HG03095 (cell line): ENCODE measurements around the gene ISG15.
"Not testable (repeated sequence)": the region's sequence is repeated elsewhere in the genome, so short reads cannot be mapped to it uniquely, and the experiment has no call there.

Experiments used
- ATAC-seq: cut with Tn5 transposase; IDR thresholded peaks from one replicate; pipeline ENCODE4 v1.9.1; 2021; ENCODE audit warnings: moderate library complexity; ENCODE audit not compliant: unreplicated experiment

The ISG15 gene

DNA sequence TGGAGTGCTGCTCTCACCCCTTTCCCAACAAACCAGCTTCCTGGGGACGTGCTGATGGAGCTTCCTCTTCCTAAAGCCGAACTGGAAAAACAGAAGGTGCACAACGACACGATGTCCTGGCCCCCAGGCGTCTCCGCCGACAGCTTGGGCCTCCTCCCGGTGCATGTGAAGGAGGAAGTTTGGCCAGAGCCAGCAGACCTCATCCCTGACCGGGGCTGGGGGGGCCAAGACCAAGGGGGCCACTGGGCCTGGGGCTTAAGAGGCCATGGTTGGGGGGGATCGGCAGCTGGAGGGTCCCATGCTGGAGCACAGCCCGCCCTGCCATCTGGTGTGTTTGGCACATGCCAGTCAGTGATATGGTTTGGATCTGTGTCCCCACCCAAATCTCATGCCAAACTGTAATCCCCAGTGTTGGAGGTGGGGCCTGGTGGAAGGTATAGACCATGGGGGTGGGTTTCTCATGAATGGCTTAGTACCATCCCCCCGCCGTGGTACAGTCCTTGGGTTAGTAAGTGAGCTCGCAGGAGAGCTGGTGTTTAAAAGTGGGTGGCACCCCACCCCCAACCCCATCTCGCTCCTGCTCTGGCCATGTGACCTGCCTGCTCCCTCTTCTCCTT, 19.8 kb upstream of the ISG15 start:
- ATAC-seq: no peak

DNA sequence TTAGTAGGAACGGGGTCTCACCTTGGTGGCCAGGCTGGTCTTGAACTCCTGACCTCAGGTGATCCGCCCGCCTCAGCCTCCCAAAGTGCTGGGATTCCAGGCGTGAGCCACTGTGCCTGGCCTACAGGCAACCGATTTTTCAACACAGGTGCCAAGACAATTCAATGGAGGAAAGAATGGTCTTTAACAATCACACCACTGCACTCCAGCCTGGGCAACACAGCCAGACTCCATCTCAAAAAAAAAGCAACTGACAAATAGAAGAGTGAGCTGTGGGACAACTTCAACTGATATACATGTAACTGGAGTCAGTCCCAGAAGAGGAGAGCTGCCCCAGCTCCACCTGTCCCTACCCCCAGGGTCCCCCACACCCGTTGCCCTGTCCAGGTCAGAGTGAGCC, 18.8 kb upstream of the ISG15 start:
- not testable (repeated sequence) for ATAC-seq

DNA sequence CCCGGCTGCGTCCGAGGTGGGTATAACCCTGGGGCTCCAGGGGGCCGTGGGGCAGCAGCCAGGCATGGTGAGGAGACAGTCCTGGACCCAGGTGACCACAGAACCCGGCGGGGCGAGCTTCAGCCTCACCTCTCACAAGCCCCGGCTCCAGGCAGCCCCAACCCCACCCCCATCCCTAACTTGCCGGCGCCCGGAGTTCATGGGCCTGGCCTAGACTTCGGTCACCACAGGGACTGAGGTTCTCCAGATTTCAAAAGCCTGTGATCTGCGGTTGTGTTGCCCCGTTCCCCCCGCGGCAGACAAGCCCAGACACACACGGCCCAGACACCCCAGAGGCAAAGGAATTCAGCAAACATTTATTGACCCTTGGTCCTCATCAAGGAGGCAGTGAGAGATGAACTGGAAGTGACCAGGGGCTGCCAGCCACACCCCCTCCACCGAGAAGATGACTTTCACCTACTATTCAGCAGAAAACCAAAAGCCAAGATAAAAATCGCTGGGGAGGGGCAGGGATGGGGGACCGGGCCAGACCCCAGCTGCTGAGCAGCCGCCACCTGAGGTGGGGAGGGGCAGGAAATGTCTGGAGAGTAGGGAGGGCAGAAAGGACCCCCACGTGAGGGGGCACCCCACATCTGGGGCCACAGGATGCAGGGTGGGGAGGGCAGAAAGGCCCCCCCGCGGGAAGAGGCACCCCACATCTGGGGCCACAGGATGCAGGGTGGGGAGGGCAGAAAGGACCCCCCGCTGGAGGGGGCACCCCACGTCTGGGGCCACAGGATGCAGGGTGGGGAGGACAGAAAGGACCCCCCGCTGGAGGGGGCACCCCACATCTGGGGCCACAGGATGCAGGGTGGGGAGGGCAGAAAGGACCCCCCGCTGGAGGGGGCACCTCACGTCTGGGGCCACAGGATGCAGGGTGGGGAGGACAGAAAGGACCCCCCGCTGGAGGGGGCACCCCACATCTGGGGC, 17.3 kb upstream of the ISG15 start:
- no peak for ATAC-seq

DNA sequence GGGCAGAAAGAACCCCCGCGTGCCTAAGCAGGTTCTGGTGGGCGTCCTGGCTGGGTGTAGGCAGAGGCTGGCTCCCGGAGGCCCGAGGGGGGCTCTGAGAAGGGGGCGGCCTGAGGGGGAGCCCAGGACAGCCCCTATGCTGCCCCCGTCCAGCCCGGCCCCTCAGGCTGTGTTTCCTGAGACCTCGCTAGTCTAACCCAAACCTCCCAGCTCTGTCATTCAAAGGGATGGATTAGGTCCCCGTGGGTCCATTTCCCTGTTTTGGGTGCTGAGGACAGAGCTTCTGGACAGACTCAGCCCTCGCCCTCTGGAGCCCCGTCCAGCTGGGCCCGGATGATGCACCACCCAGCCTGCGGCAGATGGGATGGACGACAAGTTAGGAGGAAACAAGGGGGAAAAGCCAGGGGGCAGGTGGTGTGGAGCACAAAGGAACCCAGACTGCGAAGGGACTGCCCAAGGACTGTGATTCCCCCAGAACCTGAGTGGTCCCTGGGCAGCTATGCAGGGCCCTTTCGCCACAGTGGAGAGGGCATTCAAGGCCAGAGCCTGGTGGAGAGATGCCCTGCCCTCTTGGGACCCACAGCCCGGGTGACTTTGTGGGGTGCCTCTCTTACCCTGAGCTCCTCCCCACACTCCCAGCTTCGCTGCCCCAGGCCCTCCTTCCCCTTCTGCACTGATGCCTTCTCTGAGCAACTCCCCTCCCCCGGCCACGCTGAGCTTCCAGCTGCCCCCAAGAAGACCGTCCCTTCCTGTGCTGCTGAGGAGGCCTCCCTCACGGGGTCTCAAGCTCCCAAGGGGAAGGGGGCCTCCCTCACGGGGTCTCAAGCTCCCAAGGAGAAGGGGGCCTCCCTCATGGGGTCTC, 16.2 kb upstream of the ISG15 start:
- ATAC-seq: no peak

DNA sequence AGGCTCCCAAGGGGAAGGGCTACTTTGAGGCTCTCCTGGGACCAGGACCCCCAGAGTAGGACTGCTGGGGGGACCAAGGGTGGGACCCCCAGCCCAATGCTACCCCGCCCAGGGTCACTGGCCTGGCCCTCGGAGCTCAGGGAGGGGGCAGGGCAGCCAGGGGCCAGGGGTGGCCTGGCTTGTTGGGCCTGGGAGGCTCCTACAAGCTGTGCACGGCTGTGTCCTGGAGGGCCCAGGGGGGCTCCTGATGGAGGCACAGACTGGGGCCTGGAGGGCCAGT, 15.6 kb upstream of the ISG15 start:
- ATAC-seq: no peak

DNA sequence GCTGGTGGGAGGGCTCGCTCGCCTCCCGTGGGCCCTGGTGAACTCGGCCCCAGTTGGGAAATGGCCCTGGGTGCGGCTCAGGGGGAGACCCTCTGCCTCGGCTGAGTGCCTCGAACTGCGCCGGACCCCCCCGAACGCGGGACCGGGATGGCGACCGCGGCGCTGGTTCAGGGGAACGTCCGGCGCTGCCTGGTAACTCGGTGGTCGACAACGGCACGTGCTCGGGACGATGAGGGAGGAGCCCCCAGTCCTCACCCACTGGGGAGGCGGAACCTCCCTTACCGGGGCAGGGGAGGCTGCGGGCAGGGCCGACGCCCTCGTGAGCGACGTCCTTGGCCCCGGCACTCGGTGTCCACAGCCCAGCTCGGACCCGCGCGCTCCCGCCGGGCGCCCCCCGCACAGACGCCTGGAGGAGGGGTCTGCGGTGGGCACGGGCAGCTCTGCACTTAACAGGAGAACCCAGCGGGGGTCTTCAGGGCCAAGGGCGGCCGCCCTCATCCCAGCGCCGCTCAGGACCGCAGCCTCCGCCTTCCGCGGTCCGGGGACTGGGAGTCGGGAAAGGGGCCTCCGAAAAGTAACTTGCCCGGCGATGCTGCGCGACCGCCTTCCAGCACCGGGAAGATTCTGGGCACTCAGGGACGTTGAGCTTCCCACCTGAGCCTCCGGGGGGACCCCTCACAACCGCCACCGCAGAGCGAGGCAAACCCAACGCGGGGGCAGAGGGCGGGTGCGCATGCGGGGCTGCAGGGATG, 15.1 kb upstream of the ISG15 start:
- no peak for ATAC-seq

DNA sequence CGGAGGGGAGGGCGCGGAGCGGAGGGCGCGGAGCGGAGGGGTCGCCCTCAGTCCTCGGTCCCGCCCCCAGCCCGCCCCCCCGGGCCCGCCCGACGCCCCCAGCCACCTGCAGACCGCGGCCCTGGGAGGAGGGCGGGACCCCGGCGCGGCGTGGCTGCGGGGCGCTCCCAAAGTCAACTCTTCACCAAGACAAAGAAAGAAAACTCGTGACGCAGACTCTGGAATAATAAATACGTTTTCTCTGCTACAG, 14.6 kb upstream of the ISG15 start:
- no peak for ATAC-seq

DNA sequence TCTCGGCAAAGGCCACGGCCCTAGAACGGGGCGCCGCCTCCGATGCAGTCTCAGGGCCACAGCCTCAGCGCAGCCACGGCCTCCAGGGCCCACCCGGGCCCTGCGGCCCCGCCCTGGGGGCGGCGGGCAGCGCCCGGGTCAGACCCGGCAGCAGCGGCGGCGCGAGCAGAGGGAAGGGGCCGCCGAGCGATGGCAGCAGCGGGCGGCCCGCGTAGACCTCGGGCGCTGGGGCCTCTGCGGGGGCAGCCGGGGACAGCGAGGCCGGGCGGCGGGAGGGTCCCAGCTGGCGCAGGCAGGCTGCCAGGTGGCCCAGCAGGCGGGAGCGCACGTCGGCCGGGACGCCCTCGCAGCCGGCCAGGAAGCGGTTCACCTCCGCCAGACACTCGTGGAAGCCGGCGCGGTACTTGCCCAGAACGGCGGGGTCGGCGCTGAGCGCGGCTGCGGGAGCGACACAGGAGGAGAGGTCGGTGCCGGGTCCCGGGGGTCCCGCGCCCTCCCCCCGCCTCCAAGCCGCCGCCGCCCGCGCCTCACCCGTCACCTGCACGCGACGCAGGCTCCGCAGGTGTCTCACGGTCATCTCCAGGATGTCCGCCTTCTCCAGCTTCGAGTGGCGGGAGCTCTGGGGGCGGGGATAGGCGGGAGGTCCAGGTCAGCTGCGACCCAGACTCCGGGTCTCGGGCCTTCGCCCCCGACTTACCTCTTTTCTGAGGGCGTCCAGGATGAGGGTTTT, 14.1 kb upstream of the ISG15 start:
- ATAC-seq: no peak

DNA sequence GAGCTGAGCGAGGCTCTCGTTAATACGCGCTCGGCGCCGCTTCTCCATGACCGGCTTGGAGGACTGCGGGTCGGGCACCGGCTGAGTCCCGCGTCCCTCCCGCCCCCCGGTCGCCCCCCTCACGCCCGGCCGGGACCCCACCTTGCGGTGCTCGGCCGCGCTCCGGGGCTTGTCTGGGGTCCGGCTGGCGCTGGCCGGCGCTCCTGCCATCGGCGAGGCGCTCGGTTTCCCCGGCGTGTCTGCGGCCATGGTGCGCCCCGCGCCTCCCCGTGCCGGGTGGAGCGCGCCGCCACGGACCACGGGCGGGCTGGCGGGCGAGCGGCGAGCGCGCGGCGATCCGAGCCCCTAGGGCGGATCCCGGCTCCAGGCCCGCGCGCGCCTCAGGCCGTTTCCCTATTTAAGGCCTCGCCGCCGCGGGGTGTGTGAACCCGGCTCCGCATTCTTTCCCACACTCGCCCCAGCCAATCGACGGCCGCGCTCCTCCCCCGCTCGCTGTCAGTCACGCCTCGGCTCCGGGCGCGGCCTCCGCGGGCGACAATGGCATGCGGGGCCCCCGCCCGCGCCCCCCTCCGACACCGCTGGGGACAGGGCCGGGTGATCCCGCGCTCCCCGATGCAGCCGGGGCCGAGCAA, 13.5 kb upstream of the ISG15 start, which contains the start of gene HES4:
Gene HES4, minus strand, starts transcription at position 373 of the 632 bp plus-strand sequence. Its CDS starts 124 bp downstream, at position 249.
- ATAC-seq: no peak

DNA sequence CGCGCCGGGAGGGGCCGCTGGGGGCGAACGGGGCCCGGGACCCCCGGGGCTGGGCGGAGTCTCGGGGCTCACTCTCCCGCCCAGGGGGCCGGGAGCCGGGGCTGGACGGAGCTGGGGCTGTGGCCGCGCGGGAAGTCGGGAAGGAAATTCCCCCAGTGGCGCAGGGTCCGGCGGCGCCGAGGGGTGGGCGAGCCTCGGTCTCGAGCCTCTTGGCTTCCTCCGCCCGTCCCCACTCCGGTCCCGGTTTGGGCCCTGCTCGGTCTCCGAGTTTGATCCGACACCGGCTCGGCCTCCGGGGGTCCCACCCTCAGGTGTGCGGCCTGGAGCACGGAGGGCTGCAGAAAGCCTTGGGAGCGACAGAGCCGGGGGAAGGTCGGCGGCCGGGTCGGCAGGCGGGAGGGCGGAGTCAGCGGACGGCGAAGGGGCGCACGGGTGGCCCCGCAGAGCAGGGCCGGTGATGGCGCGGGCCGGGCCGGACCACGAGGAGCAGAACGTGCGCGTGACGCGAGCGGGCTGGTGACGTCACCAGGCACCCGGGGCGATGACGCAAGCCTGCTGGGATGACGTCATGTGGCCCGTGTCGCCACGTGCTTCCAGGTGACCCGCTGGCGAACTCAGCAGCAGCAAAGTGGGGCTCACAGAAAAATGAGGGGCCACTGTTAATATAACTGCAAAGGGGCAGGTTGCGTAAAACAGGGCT, 12.8 kb upstream of the ISG15 start:
- ATAC-seq: no peak

DNA sequence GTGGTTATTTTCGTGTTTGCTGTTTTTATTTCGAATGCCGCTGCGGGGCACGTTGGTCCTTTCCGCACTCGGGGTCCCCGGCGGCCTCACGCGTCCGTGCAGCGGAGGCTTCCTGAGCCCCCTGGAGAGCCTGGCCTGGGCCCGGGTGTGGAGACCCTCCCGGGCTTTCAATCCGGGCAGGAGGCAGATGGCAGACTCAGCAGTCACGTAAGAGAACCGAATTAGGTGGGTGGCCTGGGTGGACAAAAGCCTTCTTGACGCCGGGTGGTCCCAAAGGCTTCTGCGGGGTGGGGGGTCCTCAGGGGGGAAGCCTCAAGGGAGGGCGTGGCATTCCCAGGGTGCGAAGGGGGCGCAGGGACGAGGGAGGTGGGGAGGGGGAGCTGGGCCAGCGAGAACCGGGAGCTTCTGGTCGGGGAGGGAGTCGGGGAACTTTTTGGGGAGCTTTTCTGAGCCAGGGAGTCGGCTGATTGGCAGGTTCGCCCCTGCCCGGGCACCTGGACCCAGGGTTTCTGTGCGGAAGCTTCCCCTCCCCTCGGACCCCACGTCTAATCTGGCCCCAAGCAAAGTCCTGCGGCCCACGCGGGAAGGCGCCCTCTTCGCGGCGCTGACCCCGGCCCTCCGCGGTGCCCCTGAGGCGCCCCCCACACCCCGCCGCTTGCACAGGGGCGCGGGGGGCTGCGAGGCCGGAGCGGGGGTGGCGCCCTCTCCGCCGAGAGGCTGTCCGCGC, 12.1 kb upstream of the ISG15 start:
- ATAC-seq: no peak

DNA sequence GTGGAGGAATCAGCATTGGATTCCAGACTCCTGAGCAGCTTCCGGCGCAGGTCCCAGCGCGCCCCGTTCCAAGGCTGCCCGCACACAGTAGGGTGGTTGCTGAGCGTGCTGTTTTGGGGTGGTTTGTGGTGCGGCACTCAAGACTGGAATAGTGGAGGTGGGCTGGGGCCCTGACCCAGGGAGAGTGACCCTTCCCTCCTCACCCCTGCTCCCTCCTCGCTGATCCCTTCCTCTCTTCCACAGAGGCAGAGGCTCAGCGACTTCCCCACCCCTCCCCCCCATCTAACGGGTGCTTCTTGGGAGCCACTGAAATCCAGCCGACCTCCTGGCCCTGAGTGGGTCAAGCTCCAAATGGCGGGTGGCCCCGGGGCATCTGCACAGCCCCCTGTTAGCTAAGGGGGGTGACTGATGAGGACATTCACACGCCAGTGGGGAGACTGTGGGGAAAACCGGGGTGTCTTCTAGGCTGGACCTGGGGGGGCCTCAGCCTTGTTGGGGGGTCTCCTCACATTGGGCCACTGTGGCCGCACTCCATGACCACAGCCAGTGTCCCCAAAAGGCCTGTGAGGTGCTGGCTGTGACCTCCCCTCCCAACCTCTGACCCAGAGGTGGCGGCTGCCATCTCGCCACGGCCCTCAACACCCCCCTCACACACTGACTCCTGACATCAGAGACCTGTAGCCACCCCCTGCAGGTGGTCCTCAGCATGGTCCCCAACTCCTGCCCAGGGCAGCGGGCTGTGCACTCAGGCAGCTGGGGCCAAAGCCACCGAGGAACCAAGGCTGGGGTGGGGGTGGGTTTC, 9.5 kb upstream of the ISG15 start:
- ATAC-seq: no peak

DNA sequence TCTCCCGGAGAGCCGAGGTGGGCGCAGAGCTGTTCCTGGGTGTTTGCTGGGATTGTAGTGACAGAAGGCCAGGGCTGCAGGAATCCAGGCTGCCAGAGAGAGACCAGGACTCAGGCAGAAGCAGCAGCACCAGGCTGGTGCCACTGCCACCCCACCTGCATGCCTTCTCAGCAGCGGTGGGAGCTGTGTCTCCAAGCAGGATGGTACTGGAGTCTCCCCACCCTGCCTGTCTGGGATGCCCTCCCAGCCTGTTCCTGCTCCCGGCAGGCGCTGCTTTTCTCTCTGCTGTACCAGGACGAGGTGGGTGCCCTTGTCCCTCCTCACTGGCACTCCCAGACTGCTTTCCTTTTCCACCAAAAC, 8.9 kb upstream of the ISG15 start:
- ATAC-seq: no peak

DNA sequence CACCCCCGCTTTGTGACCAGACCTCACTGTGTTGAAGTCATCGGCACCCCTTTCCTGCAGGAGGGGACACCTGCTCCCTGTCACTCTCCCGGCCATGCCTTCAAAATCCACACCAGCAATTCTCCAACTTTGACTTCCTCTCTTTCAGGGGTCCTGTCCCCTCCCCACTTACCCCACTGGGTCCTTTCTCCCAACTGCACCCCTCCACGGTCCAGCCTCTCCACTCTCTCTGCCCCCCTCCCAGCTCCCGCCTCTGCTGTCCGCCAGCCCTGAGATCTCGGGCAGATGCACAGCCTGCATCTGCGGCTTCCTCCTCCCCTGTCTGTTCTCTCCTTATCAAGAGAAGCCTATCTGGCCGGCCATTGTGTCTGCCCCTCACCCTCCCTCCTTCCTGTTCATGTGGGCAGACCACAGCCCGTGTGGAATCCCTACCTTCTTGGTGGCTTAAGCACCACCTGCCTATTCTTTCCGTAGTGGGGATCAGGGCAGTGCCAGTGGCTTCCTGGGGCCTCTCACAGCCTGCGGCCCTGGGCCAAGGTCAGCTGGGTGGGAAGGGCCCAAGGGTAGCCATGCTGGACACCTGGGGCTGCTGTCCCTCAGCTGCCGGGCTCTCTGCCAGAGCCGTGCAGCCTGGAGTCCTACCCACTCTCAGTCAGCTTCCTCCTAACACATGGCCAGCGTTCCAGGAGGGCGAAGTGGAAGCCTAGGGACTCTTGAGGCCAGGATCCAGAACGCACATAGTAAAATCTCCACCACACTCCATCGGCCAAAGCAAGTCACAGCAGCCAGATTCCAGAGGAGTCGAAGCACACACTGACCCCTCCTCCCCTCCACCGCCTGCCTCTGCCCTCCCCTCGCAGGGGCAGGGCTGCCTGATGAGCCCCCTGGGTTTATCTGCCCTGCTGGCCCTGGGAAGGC, 8.3 kb upstream of the ISG15 start:
- no peak for ATAC-seq

DNA sequence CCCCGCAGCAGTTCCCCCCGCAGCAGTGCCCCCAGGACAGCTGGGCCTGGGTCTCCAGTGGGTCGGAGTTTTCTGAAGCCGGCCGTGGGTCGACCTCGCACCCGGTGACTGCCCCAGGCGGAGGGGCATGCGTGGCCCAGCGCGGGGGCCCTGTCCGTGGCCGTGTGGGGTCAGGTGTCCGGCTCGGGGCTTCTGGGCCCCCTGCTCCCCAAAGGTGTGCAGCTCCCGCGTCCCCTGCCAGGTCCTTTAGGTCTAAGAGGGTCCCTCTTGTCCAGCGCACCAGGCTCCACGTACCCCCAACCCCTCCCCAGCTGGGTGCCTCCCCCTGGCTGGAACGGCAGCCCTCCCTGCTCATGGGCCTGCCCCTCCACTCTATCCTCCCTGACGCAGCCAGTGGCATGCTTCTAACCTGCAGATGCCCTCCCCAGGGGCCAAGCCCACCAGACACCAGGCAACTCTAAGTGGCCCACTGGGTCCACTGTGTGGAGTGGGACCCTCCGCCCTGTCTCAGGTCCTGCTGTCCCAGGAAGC, 7.5 kb upstream of the ISG15 start:
- no peak for ATAC-seq

DNA sequence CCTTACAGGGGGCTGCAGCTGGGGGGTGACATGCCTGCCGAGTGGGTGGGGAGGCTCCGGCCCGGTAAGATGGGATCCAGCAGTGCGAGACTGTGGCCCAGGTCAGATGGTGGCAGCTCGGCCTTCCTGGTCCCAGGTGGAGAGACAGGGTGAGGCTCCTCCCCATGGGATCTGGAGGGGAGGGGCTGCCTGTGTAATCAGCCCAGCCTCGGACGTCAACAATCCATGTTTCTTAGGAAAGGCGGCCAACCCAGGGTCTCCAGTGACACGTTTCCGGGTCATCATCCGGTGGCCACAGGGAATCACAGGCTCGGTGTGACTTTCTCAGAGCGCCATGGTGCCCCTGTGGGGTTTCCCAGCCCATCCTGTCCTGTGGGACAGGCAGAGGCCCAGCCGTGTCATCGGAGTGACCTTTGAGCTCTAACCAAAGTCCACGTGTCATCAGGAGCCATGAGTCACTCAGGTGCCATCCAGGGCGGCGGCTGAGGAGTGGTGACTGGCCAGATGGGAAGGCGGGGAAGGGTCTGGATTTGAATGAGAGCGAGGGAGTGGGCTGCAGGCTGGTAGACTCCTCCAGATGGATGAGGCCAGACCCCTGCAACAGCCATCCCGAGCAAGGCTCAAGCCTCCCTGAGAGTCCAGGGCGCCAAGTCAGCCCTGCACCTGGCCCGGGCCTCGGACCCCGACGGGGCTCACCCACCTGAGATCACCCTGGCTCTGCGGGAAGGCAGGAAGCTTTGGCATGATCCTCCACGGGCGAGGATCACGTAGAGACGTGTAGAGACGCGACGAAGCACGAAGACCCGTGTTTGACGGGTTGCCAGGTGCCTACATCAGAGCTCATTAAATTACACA, 6.8 kb upstream of the ISG15 start:
- no peak for ATAC-seq
